Brain pericyte (primary cell): Measurements from ENCODE around the gene RAB11FIP4.

Source experiments
- DNase-seq: peaks from one replicate; pipeline ENCODE4 v3.0.0-alpha.2; 2012; ENCODE audit warnings: low read depth, low spot score

The RAB11FIP4 gene

GRCh38 chr17:31487063-31487647, 95.7 kb downstream of the RAB11FIP4 start:
- no peak for DNase-seq

DNA sequence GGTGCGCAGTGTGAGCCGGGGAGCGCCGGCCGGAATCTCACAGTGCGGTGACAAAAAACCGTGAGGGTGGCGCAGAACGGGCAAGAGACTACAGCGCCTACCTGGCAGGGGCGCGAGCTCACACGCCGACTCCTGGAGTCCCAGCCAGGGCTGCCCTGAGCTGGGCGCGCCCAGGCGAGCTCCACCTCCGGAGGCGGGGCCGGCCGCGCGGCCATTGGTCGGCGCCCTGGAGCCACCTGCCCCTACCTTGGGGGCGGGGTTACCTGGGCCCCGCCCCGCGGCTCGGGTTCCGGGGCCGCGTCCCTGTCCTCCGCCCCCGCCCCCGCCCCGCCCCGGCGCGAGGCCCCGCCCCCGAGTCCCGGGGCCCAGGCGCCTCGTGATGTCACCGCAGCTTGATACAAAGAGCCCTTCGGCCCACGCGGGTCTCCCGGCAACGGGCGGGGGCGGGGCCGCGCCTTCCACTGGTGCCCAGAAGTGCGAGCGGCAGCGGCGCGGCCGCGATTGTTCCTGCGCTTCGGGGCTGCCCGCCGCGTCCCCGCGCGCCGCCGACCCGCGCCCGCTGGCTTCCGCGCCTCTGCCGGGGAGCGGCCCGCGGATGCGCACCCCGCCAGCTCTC, 96.3 kb downstream of the RAB11FIP4 start:
- DNase-seq: no peak

- no peak for DNase-seq
Observed at GRCh38 chr17:31488264-31488981, 96.9 kb downstream of the RAB11FIP4 start.

- DNase-seq: no peak
Observed at GRCh38 chr17:31488982-31489294, 97.5 kb downstream of the RAB11FIP4 start.

GRCh38 chr17:31489295-31490018, 98.0 kb downstream of the RAB11FIP4 start:
- no peak for DNase-seq

GRCh38 chr17:31490019-31490650, 98.7 kb downstream of the RAB11FIP4 start:
- no peak for DNase-seq

- no peak for DNase-seq
Observed at GRCh38 chr17:31490671-31491375, 99.3 kb downstream of the RAB11FIP4 start.

DNA sequence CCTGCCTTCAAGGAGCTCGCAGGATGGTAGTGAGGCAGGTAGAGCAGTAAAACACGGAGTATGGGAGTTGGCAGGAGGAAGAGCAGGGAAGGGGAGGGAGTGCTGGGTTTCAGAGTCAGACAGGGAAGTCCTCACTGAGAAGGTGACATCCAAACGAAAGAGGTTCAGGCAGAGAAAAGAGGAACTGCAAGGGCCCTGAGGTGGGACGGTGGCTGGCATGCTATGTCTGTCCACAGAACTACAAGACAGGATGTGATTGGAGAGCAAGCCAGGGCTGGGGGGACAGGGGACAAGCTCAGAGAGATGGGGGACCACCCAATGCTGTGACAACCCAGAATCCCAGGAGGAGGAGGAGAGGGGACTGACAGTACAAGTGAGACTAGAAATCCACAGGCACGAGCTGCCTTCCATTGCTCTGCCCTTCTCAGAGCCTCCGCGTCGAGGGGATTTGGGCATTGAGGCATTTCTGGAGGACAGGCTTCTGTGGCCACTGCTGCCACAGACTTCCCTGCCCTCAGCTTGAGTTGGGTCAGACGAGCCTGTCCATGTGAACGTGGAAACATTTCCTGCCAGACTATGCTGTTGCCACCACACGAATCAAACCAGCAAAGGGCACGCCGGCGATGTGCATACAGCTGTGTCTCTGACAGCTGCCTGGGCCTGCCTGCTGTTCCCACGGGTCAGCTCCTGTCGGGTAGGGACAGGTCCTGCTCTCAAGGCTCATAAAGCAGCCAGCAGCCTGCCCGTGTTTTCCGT, 100.1 kb downstream of the RAB11FIP4 start:
- DNase-seq: no peak

- no peak for DNase-seq
Observed at GRCh38 chr17:31492206-31492605, 100.7 kb downstream of the RAB11FIP4 start.

DNA sequence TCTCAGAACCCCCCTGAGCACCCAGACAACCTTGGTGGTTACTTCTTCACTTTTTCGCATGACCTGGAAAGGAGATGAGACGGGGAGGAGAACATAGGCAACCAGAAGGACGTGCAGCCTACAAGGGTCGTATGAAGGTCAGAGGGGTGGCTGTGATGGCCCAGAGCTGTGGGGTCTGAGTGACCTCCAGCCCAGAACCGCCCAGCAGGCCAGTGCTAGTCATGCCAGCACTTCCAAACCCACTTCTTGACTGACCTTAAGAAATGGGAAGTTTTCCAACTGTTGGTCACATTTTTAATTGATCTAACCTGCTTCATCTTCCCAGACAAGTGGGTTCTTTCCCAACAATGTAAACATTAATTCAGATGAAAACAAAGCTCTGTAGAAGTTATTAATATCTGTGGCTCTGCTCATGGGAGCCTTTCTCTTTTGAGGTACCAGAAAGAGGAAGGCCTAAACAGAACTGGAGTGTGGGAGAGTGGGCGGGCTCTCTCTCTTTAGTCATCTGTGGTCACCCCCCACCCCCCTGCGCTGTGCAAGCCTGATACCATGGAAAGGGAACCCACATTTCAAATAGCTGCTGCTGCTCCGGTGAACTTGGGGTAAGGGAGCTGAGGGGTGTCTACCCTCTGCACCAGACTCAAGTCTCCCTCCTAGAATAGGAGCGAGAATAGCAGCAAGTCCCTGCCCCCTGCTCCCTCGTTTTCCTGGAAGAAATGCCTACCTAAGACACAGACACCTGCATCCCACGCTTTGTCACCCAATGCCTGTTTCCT, 101.6 kb downstream of the RAB11FIP4 start:
- DNase-seq: no peak

DNA sequence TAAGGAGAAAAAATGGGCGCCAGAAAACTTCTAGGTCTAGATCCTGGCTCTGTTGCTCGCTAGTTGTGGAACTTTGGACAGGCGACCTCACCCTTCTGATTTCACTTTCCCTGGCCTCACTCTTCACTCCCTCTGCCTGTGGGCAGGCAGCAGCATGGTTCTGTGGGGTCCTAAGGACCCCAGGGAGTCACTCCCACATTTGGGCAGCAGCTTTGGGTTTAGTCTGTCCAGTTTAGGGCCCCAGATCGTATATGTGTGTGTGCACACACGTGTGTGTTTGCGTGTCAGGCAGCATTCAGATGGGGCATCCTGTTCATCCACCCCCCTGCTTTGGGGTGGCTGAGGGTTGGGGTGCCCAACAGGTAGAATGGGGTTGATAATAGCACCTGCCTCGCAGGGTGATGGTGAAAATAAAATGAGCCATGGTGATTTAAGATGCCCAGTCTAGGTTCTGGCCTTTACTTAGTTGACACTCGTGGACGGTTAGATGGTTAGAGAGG, 102.2 kb downstream of the RAB11FIP4 start:
- DNase-seq: no peak

DNA sequence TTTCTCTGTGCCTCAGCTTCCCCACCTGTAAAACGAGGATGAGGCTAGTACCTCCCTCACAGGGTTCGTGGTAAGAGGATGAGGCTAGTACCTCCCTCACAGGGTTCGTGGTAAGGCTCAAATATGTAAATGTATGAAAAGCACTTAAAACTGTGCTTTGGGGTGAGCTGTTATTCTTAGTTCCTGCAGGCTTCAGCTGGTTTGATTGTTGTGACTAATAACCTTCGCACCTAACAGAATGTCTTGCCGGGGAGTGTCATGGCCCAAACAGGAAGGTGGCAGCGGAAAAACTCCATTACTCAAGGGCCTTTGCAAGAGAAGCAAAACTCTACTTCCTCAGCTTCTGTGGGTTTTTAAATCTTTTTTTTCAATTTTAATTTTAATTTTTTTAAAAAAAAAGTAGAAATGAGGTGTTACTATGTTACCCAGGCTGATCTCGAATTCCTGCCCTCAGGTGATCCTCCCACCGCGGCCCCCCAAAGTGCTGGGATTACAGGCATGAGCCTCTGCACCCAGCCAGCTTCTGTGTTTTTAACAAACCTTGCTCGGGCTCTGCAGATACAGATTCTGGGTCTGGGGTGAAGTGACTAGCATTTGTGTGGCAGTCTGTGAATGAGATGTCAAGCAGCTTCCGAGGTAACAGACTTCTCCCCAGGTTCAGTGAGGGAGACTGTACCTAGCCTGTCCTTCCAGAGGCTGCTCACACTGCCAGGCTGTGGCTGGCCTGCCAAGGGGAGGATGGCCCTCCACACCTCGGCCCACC, 103.0 kb downstream of the RAB11FIP4 start:
- no peak for DNase-seq

DNA sequence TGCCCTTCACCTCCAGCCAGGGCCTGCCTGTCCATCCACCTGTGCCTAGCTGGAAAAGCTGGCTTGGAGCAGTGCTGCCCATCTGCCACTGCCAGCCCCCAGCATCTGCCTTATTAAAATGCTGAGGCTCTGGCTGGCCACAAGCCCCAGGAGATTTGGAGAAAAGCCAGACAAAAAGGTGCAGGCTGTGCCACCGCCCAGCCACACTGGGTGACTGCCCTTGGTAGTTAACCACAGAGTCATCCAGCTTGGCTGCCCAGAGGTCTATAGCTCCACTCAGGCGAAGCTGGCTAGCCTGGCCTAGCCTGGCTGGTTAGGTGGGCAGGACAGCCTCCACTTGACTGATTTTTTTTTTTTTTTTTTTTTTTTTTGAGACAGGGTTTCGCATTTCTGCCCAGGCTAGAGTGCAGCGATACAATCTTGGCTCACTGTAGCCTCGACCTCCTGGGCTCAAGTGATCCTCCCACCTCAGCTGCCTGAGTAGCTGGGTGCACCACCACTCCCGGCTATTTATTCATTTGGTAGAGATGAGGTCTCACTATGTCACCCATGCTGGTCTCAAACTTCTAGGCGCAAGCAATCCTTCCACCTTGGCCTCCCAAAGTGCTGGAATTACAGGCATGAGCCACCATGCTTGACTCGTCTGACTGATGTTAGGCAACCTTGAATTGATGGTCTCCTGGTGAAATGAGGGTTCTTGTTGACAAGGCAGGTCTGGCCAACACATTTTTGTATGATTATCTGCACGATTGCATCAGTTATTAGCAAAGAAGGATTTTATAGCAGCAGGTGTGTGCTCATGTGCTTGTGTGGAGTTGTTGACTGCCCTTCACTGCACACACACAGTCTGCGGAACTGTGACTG, 103.8 kb downstream of the RAB11FIP4 start:
- no peak for DNase-seq

DNA sequence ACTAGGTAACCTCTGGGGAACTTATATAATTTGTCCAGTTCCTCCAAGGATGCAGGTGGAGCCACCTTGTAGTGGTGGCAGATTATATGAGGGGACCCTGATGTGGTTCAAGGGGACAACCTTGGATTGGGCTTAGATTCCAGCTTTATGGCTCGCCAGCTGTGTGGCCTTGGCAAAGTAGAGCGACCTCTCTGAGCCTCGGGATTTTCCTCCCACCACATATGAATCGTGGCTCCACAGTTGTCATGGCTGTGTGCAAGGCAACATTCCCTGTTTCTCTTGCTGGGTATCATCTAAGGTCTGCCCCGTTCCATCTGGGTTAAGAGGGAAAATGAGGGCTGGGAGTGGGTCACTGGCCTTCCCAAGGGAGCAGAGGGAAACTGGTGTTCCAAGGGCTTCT, 104.6 kb downstream of the RAB11FIP4 start:
- no peak for DNase-seq

DNA sequence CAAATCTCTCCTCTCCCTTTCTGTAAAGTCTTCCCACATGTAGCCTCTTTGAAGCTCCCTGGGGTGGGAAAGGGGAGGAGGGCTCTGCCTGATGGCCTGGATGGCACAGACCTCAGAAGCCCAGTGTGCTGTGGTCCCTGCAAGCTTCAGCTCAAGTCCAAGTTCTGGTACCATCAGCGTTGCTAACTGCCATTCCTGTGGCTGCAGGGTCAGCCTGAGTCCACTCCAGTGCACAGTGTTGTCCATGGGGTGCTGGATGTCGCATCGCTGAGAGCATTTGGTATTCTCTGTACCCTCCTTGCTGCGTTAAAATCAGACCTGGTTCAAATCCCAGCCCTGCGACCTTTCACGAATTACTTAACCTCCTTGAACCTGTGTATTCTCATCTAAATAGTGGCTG, 105.1 kb downstream of the RAB11FIP4 start:
- DNase-seq: no peak

- DNase-seq: no peak
Observed at GRCh38 chr17:31497431-31497830, 106.0 kb downstream of the RAB11FIP4 start.

DNA sequence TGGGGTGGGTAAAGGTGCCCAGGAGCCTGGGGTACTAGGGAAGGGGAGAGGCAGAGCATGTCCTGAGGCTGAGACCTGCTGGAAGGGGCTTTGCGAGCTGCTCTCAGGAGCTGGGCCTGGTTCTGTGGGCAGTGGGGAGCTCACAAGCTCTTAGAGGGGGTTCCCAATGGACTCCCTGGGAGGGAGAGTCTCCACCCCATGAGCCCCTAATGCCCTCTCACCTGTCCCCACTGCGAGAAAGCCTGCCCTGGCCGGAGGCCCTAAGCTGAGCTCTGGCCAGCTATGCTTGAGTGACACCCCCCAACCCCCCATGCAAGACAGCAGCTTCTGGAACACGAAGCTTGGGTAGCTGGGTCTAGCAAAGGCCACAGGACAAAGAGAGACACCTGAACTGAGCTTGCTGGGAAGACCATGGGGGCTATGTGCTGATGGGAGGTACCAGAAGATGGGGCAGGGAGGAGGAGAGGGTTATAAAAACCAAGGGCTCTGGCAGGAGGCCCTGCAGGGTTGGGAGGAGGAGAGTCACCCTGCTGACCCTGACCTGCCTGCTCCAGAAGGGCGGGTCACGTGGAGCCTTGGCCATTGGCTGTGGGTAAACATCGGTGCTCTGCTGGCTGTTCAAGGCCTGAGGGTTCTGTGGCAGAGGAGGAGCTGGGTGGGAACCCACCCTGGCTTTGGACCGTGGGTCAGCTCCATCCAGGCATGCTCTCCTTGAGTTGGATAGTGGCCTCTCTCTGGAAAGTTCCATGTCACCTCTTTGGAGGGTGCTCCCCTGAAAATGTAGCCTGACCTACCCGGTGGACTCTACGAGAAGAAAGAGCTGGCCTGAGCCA, 106.7 kb downstream of the RAB11FIP4 start:
- DNase-seq: no peak
